ENCODE data around the gene CFAP99. TPM values are rescaled to one million over a fixed set of nuclear protein-coding genes. Genes with fewer than 3 reads are reported as not detected.
A peak's percentile ranks its signal among the peaks of the same experiment; 100 is the strongest.

The CFAP99 gene
- total and polyA plus RNA-seq, 9 of the 15 experiments (the other 6 are each of a cell fraction or from before 2014, with no cell fraction given): 0.07 to 0.18 (median 0.09) TPM; not detected in 6

GRCh38 chr4:2441393-2442174 lies 22.8 kb downstream of the CFAP99 start (continued):
- TF ChIP-seq CTCFL (IDR thresholded peaks at IDR 0.05; ENCODE audit: borderline replicate concordance, insufficient read depth, low read depth, low read length, poor library complexity, severe bottlenecking): peak; percentile 86
- TF ChIP-seq ZNF57 (CRISPR knock-in tag; IDR thresholded peaks at IDR 0.05): no peak
- no peak for TF ChIP-seq NCOA6 (IDR thresholded peaks at IDR 0.05)
- no peak for TF ChIP-seq NELFE (IDR thresholded peaks at IDR 0.05; ENCODE audit: insufficient read depth, insufficient read length)
- no peak for TF ChIP-seq ZNF436 (CRISPR knock-in tag; IDR thresholded peaks at IDR 0.05)

GRCh38 chr4:2442175-2442993 lies 23.6 kb downstream of the CFAP99 start:
- DNase-seq (ENCODE audit: extremely low read depth in 1 of 4, low spot score in 3 of 4): peak in 2 of 4 experiments; percentile 37 to 43
- Histone ChIP-seq H4K20me1 (replicated peaks; ENCODE audit: control insufficient read depth, insufficient read depth, low read length) (no peaks in the 10 kb centered on the region), H2AFZ (ENCODE audit: low read depth, low read length) (peak overlapping the region; percentile 96), H3K36me3 (ENCODE audit: control insufficient read depth, insufficient read depth, low read length) (no peaks in the 10 kb centered on the region), H3K4me1 (replicated peaks in 1 of 2; ENCODE audit: control insufficient read depth in 2 of 2, insufficient read depth in 2 of 2, low read length in 2 of 2) (peaks cover 4 to 36% of the 10 kb centered on the region in 2 experiments; a peak in 4 of 5 replicates), H3K4me2 (ENCODE audit: insufficient read depth, low read length) (peak overlapping the region; percentile 64), H3K9me1 (ENCODE audit: control insufficient read depth, insufficient read depth, low read length) (no peaks in the 10 kb centered on the region), H3K9ac (ENCODE audit: insufficient read depth in 1 of 2, low read depth in 2 of 2, low read length in 2 of 2) (no peak overlapping the region), H3K9me3 (replicated peaks; ENCODE audit: control insufficient read depth, insufficient read depth, low read depth, low read length) (no peaks in the 10 kb centered on the region), H3K79me2 (ENCODE audit: control insufficient read depth, insufficient read depth, low read length) (no peaks in the 10 kb centered on the region), H3K4me3 (no peak overlapping the region; the same call in 1 of the 2 replicates), H3K27ac (ENCODE audit: extremely low read depth, low read depth, low read length) (no peak overlapping the region), H3K27me3 (ENCODE audit: control insufficient read depth in 2 of 2, insufficient read depth in 2 of 2, low read length in 2 of 2) (no peaks in the 10 kb centered on the region)
- ATAC-seq: peak; percentile 52
- no peak for FAIRE-seq
- intact Hi-C loops (cut with micrococcal nuclease): no loop called here
- no TSS peak for BruUV-seq (replicated peaks)
- 0 out of 2 replicates have a peak, but pooled peaks have one; percentile 11 for TF ChIP-seq ZNF263 (CRISPR knock-in tag; IDR thresholded peaks at IDR 0.05; ENCODE audit: borderline replicate concordance)
- 0 out of 2 replicates have a peak, but pooled peaks have one; percentile 1 for TF ChIP-seq ZNF511 (CRISPR knock-in tag; IDR thresholded peaks at IDR 0.05)
- TF ChIP-seq RREB1 (CRISPR knock-in tag; IDR thresholded peaks at IDR 0.05): no peak
- POLR2A ChIA-PET: interaction anchor here (0.6 kb wide), 1 partner anchor 10 kb away, joined by 3 read pairs; no protein-coding TSS in a partner anchor
- in situ Hi-C loops (cut with MboI): loop anchor here (10.0 kb wide), 1 partner anchor 218 kb away; no protein-coding TSS in a partner anchor
- CTCF ChIA-PET (ENCODE audit: low intra/inter-chr PET ratio): interaction anchor here (0.6 to 2.6 kb wide), 3 partner anchors 12 to 223 kb away, joined by 3 to 25 read pairs (median 3); no protein-coding TSS in a partner anchor
- WGBS (ENCODE audit: insufficient coverage, low coverage, missing lambda C conversion rate): 55% methylated on average over 8 of the region's 20 CpGs

Measured in K562 (cell line).